ENCODE data around the gene C12orf57.
A peak's percentile ranks its signal among the peaks of the same experiment; 100 is the strongest.

The C12orf57 gene

GRCh38 chr12:6935371-6936193, 8.2 kb upstream of the C12orf57 start:
- peak overlapping the region; percentile 82 for H3K4me3 ChIP-seq (ENCODE audit: low read depth, low read length)
- no peak for TF ChIP-seq CTCF (IDR thresholded peaks at IDR 0.05; ENCODE audit: low read depth, low read length, missing control alignments)

GRCh38 chr12:6936194-6936635, 7.6 kb upstream of the C12orf57 start:
- no peak for DNase-seq (ENCODE audit: low read depth)
- TF ChIP-seq CTCF (IDR thresholded peaks at IDR 0.05; ENCODE audit: low read depth, low read length, missing control alignments): no peak
- H3K4me3 ChIP-seq (ENCODE audit: low read depth, low read length): peak overlapping the region; percentile 82

More at GRCh38 chr12:6935371-6936193, 8.2 kb upstream of the C12orf57 start:
- no peak for DNase-seq (ENCODE audit: low read depth)

GRCh38 chr12:6936636-6937480, 7.0 kb upstream of the C12orf57 start:
- peak overlapping the region; percentile 82 for H3K4me3 ChIP-seq (ENCODE audit: low read depth, low read length)
- TF ChIP-seq CTCF (IDR thresholded peaks at IDR 0.05; ENCODE audit: low read depth, low read length, missing control alignments): no peak
- DNase-seq (ENCODE audit: low read depth): no peak

- TF ChIP-seq CTCF (IDR thresholded peaks at IDR 0.05; ENCODE audit: low read depth, low read length, missing control alignments): peak; percentile 94
- H3K4me3 ChIP-seq (ENCODE audit: low read depth, low read length): peak overlapping the region; percentile 82
- DNase-seq (ENCODE audit: low read depth): peak; percentile 87
Observed at GRCh38 chr12:6937481-6938352, 6.1 kb upstream of the C12orf57 start.

- peak overlapping the region; percentile 82 for H3K4me3 ChIP-seq (ENCODE audit: low read depth, low read length)
- no peak for DNase-seq (ENCODE audit: low read depth)
- no peak for TF ChIP-seq CTCF (IDR thresholded peaks at IDR 0.05; ENCODE audit: low read depth, low read length, missing control alignments)
Observed at GRCh38 chr12:6938353-6939190, 5.2 kb upstream of the C12orf57 start.

GRCh38 chr12:6939191-6939540, 4.7 kb upstream of the C12orf57 start:
- no peak for DNase-seq (ENCODE audit: low read depth)
- no peak overlapping the region for H3K4me3 ChIP-seq (ENCODE audit: low read depth, low read length)
- TF ChIP-seq CTCF (IDR thresholded peaks at IDR 0.05; ENCODE audit: low read depth, low read length, missing control alignments): no peak

All from GM12864 (cell line).